T-cell (primary cell): ENCODE results near the gene METTL22. TPM values are rescaled to one million over a fixed set of nuclear protein-coding genes. Genes with fewer than 3 reads are reported as not detected.
"Not testable (repeated sequence)": the region's sequence is repeated elsewhere in the genome, so short reads cannot be mapped to it uniquely, and the experiment has no call there.

ENCODE experiments used
- ATAC-seq, 4 experiments: fragments of 200-7000 bp in 3 of 4; fragments of 150-1000 bp in 1 of 4; cut with Tn5 transposase; replicated peaks in 1 of 4; 1 replicate in 3 of 4; 2 replicates in 1 of 4; pipeline ENCODE4 v1.10.0; 2021; ENCODE audit warnings: moderate library complexity in 3 of 4, mild to moderate bottlenecking in 2 of 4, moderate number of reproducible peaks in 1 of 4
- CTCF ChIA-PET, 2 donors: fragments of 300-600 bp; sonication (Branson Sonifier 250); formaldehyde crosslinking; loops; one replicate each; lab custom pipeline; 2022; ENCODE audit warnings: antibody characterized with exemption in 2 of 2; lab: Charles Lee
- POLR2A ChIA-PET, 2 donors: fragments of 300-600 bp; sonication (Branson Sonifier 250); formaldehyde crosslinking; loops; one replicate each; lab custom pipeline; 2022; ENCODE audit warnings: antibody characterized with exemption in 2 of 2; lab: Charles Lee
- DNase-seq, 35 experiments: peaks; one replicate each; pipeline versions ENCODE4 v3.0.0 to v3.0.0-alpha.2; 2013 to 2023
- H3K27ac ChIP-seq: one replicate; pipeline ENCODE4 v1.5.1; 2013; ENCODE audit warnings: low read length
- H3K27me3 ChIP-seq, 2 experiments: replicated peaks in 1 of 2; 1 replicate in 1 of 2; 2 replicates in 1 of 2; pipeline versions ENCODE4 v1.6.1 to v1.7.0; 2013; ENCODE audit warnings: low read length in 1 of 2, mixed read lengths in 1 of 2; ENCODE audit not compliant: control insufficient read depth in 2 of 2, insufficient read depth in 2 of 2; ENCODE audit errors: extremely low read depth in 1 of 2
- H3K36me3 ChIP-seq, 2 donors: 1 replicate in 1 of 2; 2 replicates in 1 of 2; pipeline versions ENCODE4 v1.6.1 to v1.7.0; 2013; ENCODE audit warnings: low read length in 1 of 2; ENCODE audit not compliant: control insufficient read depth in 2 of 2, insufficient read depth in 1 of 2; ENCODE audit errors: extremely low read depth in 1 of 2
- H3K4me1 ChIP-seq, 2 experiments: 1 replicate in 1 of 2; 2 replicates in 1 of 2; pipeline versions ENCODE4 v1.6.1 to v1.7.0; 2013; ENCODE audit warnings: low read length in 2 of 2, mixed read lengths in 1 of 2; ENCODE audit not compliant: insufficient read depth in 2 of 2, control insufficient read depth in 1 of 2; ENCODE audit errors: extremely low read depth in 1 of 2
- H3K4me3 ChIP-seq, 2 donors: 1 replicate in 1 of 2; 2 replicates in 1 of 2; pipeline versions ENCODE4 v1.5.1 to v1.7.0; 2013; ENCODE audit warnings: mild to moderate bottlenecking in 2 of 2, low read length in 1 of 2, moderate library complexity in 1 of 2; ENCODE audit not compliant: control insufficient read depth in 1 of 2; ENCODE audit errors: extremely low read depth in 1 of 2
- H3K9me3 ChIP-seq: 2 replicates; pipeline ENCODE4 v1.7.0; 2013
- H3K27ac Mint-ChIP-seq, 2 donors: one replicate each; pipeline ENCODE4 v1.8.0; 2020 to 2021; ENCODE audit warnings: mild to moderate bottlenecking in 2 of 2, mixed read lengths in 2 of 2
- H3K27me3 Mint-ChIP-seq, 2 donors: one replicate each; pipeline ENCODE4 v1.8.0; 2021 to 2022; ENCODE audit warnings: mixed read lengths in 2 of 2
- H3K36me3 Mint-ChIP-seq: one replicate; pipeline ENCODE4 v1.8.0; 2021; ENCODE audit warnings: mixed read lengths
- H3K4me1 Mint-ChIP-seq, 3 donors: one replicate each; pipeline ENCODE4 v1.8.0; 2020 to 2022; ENCODE audit warnings: mixed read lengths in 3 of 3, mild to moderate bottlenecking in 1 of 3
- H3K4me3 Mint-ChIP-seq, 3 donors: one replicate each; pipeline ENCODE4 v1.8.0; 2020 to 2022; ENCODE audit warnings: mild to moderate bottlenecking in 3 of 3, mixed read lengths in 3 of 3, moderate library complexity in 3 of 3
- H3K9me3 Mint-ChIP-seq, 3 donors: one replicate each; pipeline ENCODE4 v1.8.0; 2020 to 2022; ENCODE audit warnings: mixed read lengths in 3 of 3
- WGBS: methylation state at CpG from one replicate; pipeline ENCODE4 v1.1.5; 2013; ENCODE audit warnings: missing lambda C conversion rate; ENCODE audit not compliant: insufficient coverage; 5-methylcytosine and 5-hydroxymethylcytosine counted together
- total RNA-seq, 35 experiments: library from RNA in 6 of 35; stranded (reverse) in 6 of 35; fragments of 120-200 nt in 1 of 35; gene quantifications; one replicate each; pipeline versions ENCODE4 v1.2.1 to v1.2.4 and lab custom pipeline; 2013 to 2026

The METTL22 gene
- total RNA-seq, 5 donors from 2014 or later (not counting 1 experiment from before 2014, with no cell fraction given) = 27.6 to 53.4 (median 34.4) TPM

DNA sequence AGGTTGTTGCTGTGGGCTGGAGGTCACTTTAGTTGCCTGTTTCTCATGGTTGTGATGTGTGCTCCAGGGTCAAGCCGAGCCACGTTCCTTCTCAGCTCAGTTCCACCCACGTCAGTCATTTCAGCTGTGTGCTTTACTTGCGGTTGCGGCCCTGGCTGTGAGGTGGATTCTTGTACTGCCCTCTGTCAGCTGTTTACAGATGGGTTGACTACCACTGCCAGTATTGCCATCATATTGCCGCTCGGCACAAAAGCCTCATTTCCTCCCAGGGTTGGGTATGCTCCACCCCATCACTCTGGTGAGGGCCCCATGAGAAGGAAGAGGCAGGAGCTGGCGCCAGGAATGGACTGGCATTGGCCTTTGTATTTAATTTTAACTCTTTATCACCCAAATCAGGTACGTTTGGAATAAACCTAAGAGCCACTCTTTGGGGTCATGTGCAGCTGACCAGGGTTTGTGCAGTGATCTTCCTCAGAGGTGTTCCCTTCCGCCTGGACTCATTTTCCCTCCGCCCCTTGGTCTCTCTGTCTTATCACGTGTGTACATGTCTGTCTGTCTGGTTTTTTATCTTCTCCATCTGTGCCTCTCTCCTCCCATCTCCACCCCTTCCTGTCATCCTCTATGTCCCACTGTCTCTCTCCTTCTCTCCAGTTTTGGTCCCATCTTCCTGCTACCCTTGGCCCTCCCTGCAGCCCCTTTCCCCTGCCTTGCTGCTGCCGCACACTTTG is 25.0 kb downstream of the METTL22 start:
- Histone ChIP-seq H3K36me3 (peaks cover 13 to 55% of the 10 kb centered on the region in 2 donors), H3K27ac (no peak overlapping the region), H3K9me3 (no peaks in the 10 kb centered on the region), H3K27me3 (no peaks in the 10 kb centered on the region), H3K4me1 (peaks cover 0 to 9% of the 10 kb centered on the region in 2 experiments), H3K4me3 (no peak overlapping the region)
- Mint-ChIP-seq H3K4me1 (peaks cover 13 to 14% (median 14%) of the 10 kb centered on the region in 3 donors), H3K27ac (no peak overlapping the region), H3K9me3 (no peaks in the 10 kb centered on the region), H3K27me3 (no peaks in the 10 kb centered on the region), H3K4me3 (peak overlapping the region in 1 of 3 donors; percentile 3), H3K36me3 (peaks cover 57% of the 10 kb centered on the region)
- DNase-seq = no peak
- 87% methylated on average over 9 of the region's 13 CpGs for WGBS
- ChIA-PET POLR2A (no interaction called here), CTCF (no interaction called here)
- ATAC-seq = no peak

- H3K27ac Mint-ChIP-seq = no peak overlapping the region
- H3K4me3 Mint-ChIP-seq = no peak overlapping the region
- no peaks in the 10 kb centered on the region for H3K27me3 ChIP-seq
- no peaks in the 10 kb centered on the region for H3K9me3 Mint-ChIP-seq
- H3K36me3 ChIP-seq = peaks cover 6 to 42% of the 10 kb centered on the region in 2 donors
- no peaks in the 10 kb centered on the region for H3K27me3 Mint-ChIP-seq
- no peak overlapping the region for H3K4me3 ChIP-seq
- peaks cover 0 to 9% of the 10 kb centered on the region in 2 experiments for H3K4me1 ChIP-seq
- H3K4me1 Mint-ChIP-seq = peaks cover 13 to 14% (median 14%) of the 10 kb centered on the region in 3 donors
- ChIA-PET CTCF (interaction anchor here in 1 of 2 donors (0.7 kb wide), 1 partner anchor 426 kb away, joined by 3 read pairs; no protein-coding TSS in a partner anchor), POLR2A (interaction anchor here in 1 of 2 donors (0.6 kb wide), 1 partner anchor 158 kb away, joined by 3 read pairs; no protein-coding TSS in a partner anchor)
- no peak overlapping the region for H3K27ac ChIP-seq
- H3K9me3 ChIP-seq = no peaks in the 10 kb centered on the region
- ATAC-seq = no peak
- WGBS = 86% methylated on average over 8 of the region's 9 CpGs
- H3K36me3 Mint-ChIP-seq = peaks cover 44% of the 10 kb centered on the region
- no peak for DNase-seq
These were observed 26.3 kb downstream of the METTL22 start for GRCh38 chr16:8647721-8648318.

GRCh38 chr16:8648877-8649276 is 27.4 kb downstream of the METTL22 start:
- H3K36me3 ChIP-seq = peaks cover 6 to 34% of the 10 kb centered on the region in 2 donors
- 100% methylated on average over 2 of the region's 4 CpGs for WGBS
- POLR2A ChIA-PET = interaction anchor here in 1 of 2 donors (0.6 kb wide), 1 partner anchor 157 kb away, joined by 3 read pairs; no protein-coding TSS in a partner anchor

GRCh38 chr16:8649829-8650554 is 28.5 kb downstream of the METTL22 start:
- Mint-ChIP-seq H3K9me3 (no peaks in the 10 kb centered on the region), H3K27me3 (no peaks in the 10 kb centered on the region), H3K4me3 (no peak overlapping the region), H3K4me1 (peaks cover 2 to 5% (median 5%) of the 10 kb centered on the region in 3 donors), H3K27ac (no peak overlapping the region), H3K36me3 (peaks cover 25% of the 10 kb centered on the region)
- DNase-seq = no peak
- ATAC-seq = no peak
- no peak overlapping the region for H3K27ac ChIP-seq
- H3K4me1 ChIP-seq = peaks cover 0 to 2% of the 10 kb centered on the region in 2 experiments
- no peaks in the 10 kb centered on the region for H3K27me3 ChIP-seq
- H3K4me3 ChIP-seq = no peak overlapping the region
- ChIA-PET POLR2A (no interaction called here), CTCF (interaction anchor here in 1 of 2 donors (0.6 kb wide), 1 partner anchor 29 kb away, joined by 3 read pairs; no protein-coding TSS in a partner anchor)
- WGBS = 100% methylated on average over 2 of the region's 8 CpGs
- peaks cover 6 to 28% of the 10 kb centered on the region in 2 donors for H3K36me3 ChIP-seq
- H3K9me3 ChIP-seq = no peaks in the 10 kb centered on the region

More at GRCh38 chr16:8648877-8649276, 27.4 kb downstream of the METTL22 start:
- ATAC-seq (no peak), DNase-seq (no peak)
- CTCF ChIA-PET = no interaction called here
- Mint-ChIP-seq H3K27ac (no peak overlapping the region), H3K36me3 (peaks cover 35% of the 10 kb centered on the region), H3K27me3 (no peaks in the 10 kb centered on the region), H3K4me3 (no peak overlapping the region), H3K9me3 (no peaks in the 10 kb centered on the region), H3K4me1 (peaks cover 13 to 14% (median 14%) of the 10 kb centered on the region in 3 donors)
- no peak overlapping the region for H3K27ac ChIP-seq
- no peak overlapping the region for H3K4me3 ChIP-seq
- H3K4me1 ChIP-seq = peaks cover 0 to 9% of the 10 kb centered on the region in 2 experiments
- no peaks in the 10 kb centered on the region for H3K27me3 ChIP-seq
- no peaks in the 10 kb centered on the region for H3K9me3 ChIP-seq

DNA sequence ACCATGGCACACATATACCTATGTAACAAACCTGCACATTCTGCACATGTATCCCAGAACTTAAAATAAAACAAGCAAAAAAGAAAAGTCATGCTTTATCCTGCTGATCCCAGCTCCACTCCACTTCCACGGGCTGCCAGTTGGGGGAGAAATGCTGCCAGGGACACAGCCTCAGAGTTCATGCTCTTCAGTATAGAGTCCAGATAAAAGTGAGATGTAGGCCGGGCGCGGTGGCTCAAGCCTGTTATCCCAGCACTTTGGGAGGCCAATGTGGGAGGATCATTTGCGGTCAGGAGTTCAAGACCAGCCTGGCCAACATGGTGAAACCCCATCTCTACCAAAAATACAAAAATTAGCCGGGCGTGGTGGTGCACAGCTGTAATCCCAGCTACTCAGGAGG is 30.5 kb downstream of the METTL22 start:
- DNase-seq, H3K27me3 Mint-ChIP-seq, H3K4me3 Mint-ChIP-seq, POLR2A ChIA-PET, H3K9me3 Mint-ChIP-seq, H3K4me3 ChIP-seq, H3K27ac Mint-ChIP-seq, H3K27me3 ChIP-seq, CTCF ChIA-PET, H3K4me1 Mint-ChIP-seq, H3K9me3 ChIP-seq, ATAC-seq, H3K27ac ChIP-seq, H3K4me1 ChIP-seq: not testable (repeated sequence)
- no CpG with 5 or more reads among the region's 7 CpGs for WGBS
- H3K36me3 Mint-ChIP-seq = peaks cover 11% of the 10 kb centered on the region
- H3K36me3 ChIP-seq = peaks cover 5 to 11% of the 10 kb centered on the region in 2 donors

DNA sequence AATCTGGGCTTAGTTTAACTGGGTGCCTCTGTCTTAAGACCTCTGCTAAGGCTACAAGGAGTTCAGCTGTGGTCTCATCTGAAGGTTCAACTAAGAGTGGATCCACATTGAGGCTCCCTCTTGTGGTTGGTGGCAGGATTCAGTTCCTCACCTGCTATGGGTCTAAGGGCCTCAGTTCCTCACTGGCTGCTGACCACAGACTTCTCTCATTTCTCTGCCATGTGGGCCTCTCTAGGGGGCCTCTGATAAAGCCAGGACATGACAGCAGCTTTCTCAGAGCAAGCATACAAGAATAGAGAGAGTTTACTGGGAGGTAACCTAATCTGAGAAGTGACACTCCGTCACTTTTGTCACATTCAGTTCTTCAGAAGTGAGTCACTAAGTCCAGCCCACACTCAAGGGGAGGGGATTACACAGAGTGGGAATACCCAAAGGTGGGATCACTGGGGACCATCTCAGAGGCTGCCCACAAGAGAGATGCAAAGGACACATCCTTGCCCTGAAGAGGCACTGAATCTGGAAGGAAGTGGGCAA is 33.8 kb downstream of the METTL22 start:
- CTCF ChIA-PET = interaction anchor here in 1 of 2 donors (0.6 kb wide), 1 partner anchor 130 kb away, joined by 6 read pairs; no protein-coding TSS in a partner anchor
- H3K9me3 Mint-ChIP-seq = no peaks in the 10 kb centered on the region

More for the DNA sequence above, 33.8 kb downstream of the METTL22 start:
- no peaks in the 10 kb centered on the region for H3K4me1 ChIP-seq
- no peaks in the 10 kb centered on the region for H3K9me3 ChIP-seq
- no peak overlapping the region for H3K4me3 ChIP-seq
- no CpG with 5 or more reads among the region's 1 CpG for WGBS
- DNase-seq (peak in 1 of 35 experiments; percentile 31), ATAC-seq (peak in 1 of 4 experiments; percentile 37)
- no peak overlapping the region for H3K27ac Mint-ChIP-seq
- no peak overlapping the region for H3K27ac ChIP-seq
- no peaks in the 10 kb centered on the region for H3K4me1 Mint-ChIP-seq
- H3K27me3 Mint-ChIP-seq = no peaks in the 10 kb centered on the region
- POLR2A ChIA-PET = interaction anchor here in 1 of 2 donors (0.6 kb wide), 1 partner anchor 8 kb away, joined by 4 read pairs; no protein-coding TSS in a partner anchor
- no peak overlapping the region for H3K4me3 Mint-ChIP-seq
- peaks cover 3% of the 10 kb centered on the region for H3K36me3 Mint-ChIP-seq
- no peaks in the 10 kb centered on the region for H3K27me3 ChIP-seq
- no peaks in the 10 kb centered on the region for H3K36me3 ChIP-seq
